Mesenchymal stem cell (in vitro differentiated cells and primary cell): ENCODE measurements around the gene ENO2.

Experiments used
- DNase-seq: peaks from one replicate; pipeline ENCODE4 v3.0.0-alpha.2; 2013
- H2AFZ ChIP-seq: one replicate; pipeline ENCODE4 v1.6.1; 2013; ENCODE audit warnings: low read depth, mild to moderate bottlenecking, control low read depth, inconsistent platforms, low read length, moderate library complexity
- H2AK5ac ChIP-seq: 2 replicates; pipeline ENCODE4 v1.6.1; 2013; ENCODE audit warnings: low read length, moderate library complexity, mild to moderate bottlenecking, inconsistent platforms; ENCODE audit not compliant: severe bottlenecking
- H2BK120ac ChIP-seq: one replicate; pipeline ENCODE4 v1.6.1; 2013; ENCODE audit warnings: low read depth, mild to moderate bottlenecking, inconsistent platforms, low read length, moderate library complexity
- H2BK12ac ChIP-seq, 2 experiments: one replicate each; pipeline ENCODE4 v1.6.1; 2013; ENCODE audit warnings: inconsistent platforms in 2 of 2, low read length in 2 of 2, mild to moderate bottlenecking in 2 of 2, moderate library complexity in 2 of 2, control low read depth in 1 of 2
- H2BK15ac ChIP-seq: one replicate; pipeline ENCODE4 v1.6.1; 2013; ENCODE audit warnings: mild to moderate bottlenecking, low read depth, inconsistent platforms; ENCODE audit not compliant: poor library complexity, severe bottlenecking
- H2BK5ac ChIP-seq: 2 replicates; pipeline ENCODE4 v1.6.1; 2013; ENCODE audit warnings: low read depth, mild to moderate bottlenecking, low read length, control low read depth, inconsistent platforms; ENCODE audit not compliant: poor library complexity, severe bottlenecking
- H3K14ac ChIP-seq, 2 experiments: one replicate each; pipeline ENCODE4 v1.6.1; 2013; ENCODE audit warnings: inconsistent platforms in 2 of 2, low read length in 2 of 2, control low read depth in 1 of 2, mild to moderate bottlenecking in 1 of 2, moderate library complexity in 1 of 2
- H3K18ac ChIP-seq, 2 experiments: one replicate each; pipeline ENCODE4 v1.6.1; 2013; ENCODE audit warnings: inconsistent platforms in 2 of 2, low read length in 2 of 2, control low read depth in 1 of 2, low read depth in 1 of 2, mild to moderate bottlenecking in 1 of 2
- H3K23ac ChIP-seq, 2 experiments: one replicate each; pipeline ENCODE4 v1.6.1; 2013; ENCODE audit warnings: inconsistent platforms in 2 of 2, low read length in 2 of 2, mild to moderate bottlenecking in 2 of 2, moderate library complexity in 2 of 2, control low read depth in 1 of 2
- H3K27ac ChIP-seq: 2 replicates; pipeline ENCODE4 v1.5.1; 2013; ENCODE audit warnings: mild to moderate bottlenecking, moderate library complexity, low read length, control low read depth, inconsistent platforms; ENCODE audit not compliant: poor library complexity, severe bottlenecking
- H3K27me3 ChIP-seq, 2 experiments: 2 replicates each; pipeline versions ENCODE4 v1.6.1 to v1.7.0; 2013; ENCODE audit warnings: low read length in 2 of 2, mild to moderate bottlenecking in 2 of 2, moderate library complexity in 2 of 2, control low read depth in 1 of 2, inconsistent platforms in 1 of 2; ENCODE audit not compliant: control insufficient read depth in 1 of 2, insufficient read depth in 1 of 2
- H3K36me3 ChIP-seq, 2 experiments: 2 replicates each; pipeline versions ENCODE4 v1.6.1 to v1.7.0; 2013; ENCODE audit warnings: low read length in 2 of 2, control low read depth in 1 of 2, inconsistent platforms in 1 of 2, low read depth in 1 of 2, mild to moderate bottlenecking in 1 of 2; ENCODE audit not compliant: insufficient read depth in 2 of 2, control insufficient read depth in 1 of 2
- H3K4ac ChIP-seq, 2 experiments: one replicate each; pipeline ENCODE4 v1.6.1; 2013; ENCODE audit warnings: inconsistent platforms in 2 of 2, low read length in 2 of 2, mild to moderate bottlenecking in 2 of 2, moderate library complexity in 2 of 2, control low read depth in 1 of 2, low read depth in 1 of 2
- H3K4me1 ChIP-seq: 2 replicates; pipeline ENCODE4 v1.6.1; 2013; ENCODE audit warnings: low read depth, low read length, control low read depth; ENCODE audit not compliant: control insufficient read depth, insufficient read depth
- H3K4me2 ChIP-seq: 2 replicates; pipeline ENCODE4 v1.6.1; 2013; ENCODE audit warnings: low read length, mild to moderate bottlenecking, inconsistent platforms; ENCODE audit not compliant: poor library complexity, severe bottlenecking
- H3K4me3 ChIP-seq, 2 experiments: 2 replicates each; pipeline versions ENCODE4 v1.5.1 to v1.7.0; 2013; ENCODE audit warnings: low read length in 2 of 2, mild to moderate bottlenecking in 2 of 2, control low read depth in 1 of 2, low read depth in 1 of 2; ENCODE audit not compliant: insufficient read depth in 1 of 2
- H3K79me1 ChIP-seq: replicated peaks from 2 replicates; pipeline ENCODE4 v1.6.1; 2013; ENCODE audit warnings: mild to moderate bottlenecking, control low read depth, low read length, inconsistent platforms; ENCODE audit not compliant: poor library complexity, severe bottlenecking
- H3K9ac ChIP-seq: 2 replicates; pipeline ENCODE4 v1.7.0; 2013; ENCODE audit warnings: mild to moderate bottlenecking, low read length, moderate library complexity
- H3K9me3 ChIP-seq: 2 replicates; pipeline ENCODE4 v1.7.0; 2013; ENCODE audit warnings: mild to moderate bottlenecking, low read length; ENCODE audit not compliant: control insufficient read depth
- H4K8ac ChIP-seq: one replicate; pipeline ENCODE4 v1.6.1; 2013; ENCODE audit warnings: inconsistent platforms, mild to moderate bottlenecking, low read length, moderate library complexity
- H4K91ac ChIP-seq: one replicate; pipeline ENCODE4 v1.6.1; 2013; ENCODE audit warnings: mild to moderate bottlenecking, low read length, inconsistent platforms
- WGBS: methylation state at CpG from one replicate; pipeline ENCODE4 v1.1.7; 2013; ENCODE audit warnings: mixed read lengths; 5-methylcytosine and 5-hydroxymethylcytosine counted together

ENO2 gene

GRCh38 chr12:6902448-6902847 is 11.9 kb upstream of the ENO2 start:
- WGBS: 90% methylated on average over 3 of the region's 4 CpGs
- no peak overlapping the region for H3K14ac ChIP-seq
- no peaks in the 10 kb centered on the region for H3K27me3 ChIP-seq

GRCh38 chr12:6903722-6904121 is 10.7 kb upstream of the ENO2 start:
- H3K27ac ChIP-seq: no peak overlapping the region
- no peak overlapping the region for H2BK5ac ChIP-seq
- H2BK12ac ChIP-seq: no peak overlapping the region
- H2BK15ac ChIP-seq: no peak overlapping the region
- H3K36me3 ChIP-seq: peaks cover 3 to 19% of the 10 kb centered on the region in 2 experiments
- DNase-seq: no peak
- H3K14ac ChIP-seq: no peak overlapping the region
- WGBS: 92% methylated on average over 1 of the region's 1 CpG
- no peak overlapping the region for H4K91ac ChIP-seq
- H3K4me2 ChIP-seq: no peak overlapping the region
- H3K27me3 ChIP-seq: no peaks in the 10 kb centered on the region
- H3K9me3 ChIP-seq: no peaks in the 10 kb centered on the region
- no peak overlapping the region for H4K8ac ChIP-seq
- no peak overlapping the region for H3K4me3 ChIP-seq
- H3K9ac ChIP-seq: no peak overlapping the region
- H2AK5ac ChIP-seq: no peak overlapping the region
- H3K4me1 ChIP-seq: peaks cover 7% of the 10 kb centered on the region
- no peak overlapping the region for H2AFZ ChIP-seq
- H3K23ac ChIP-seq: no peak overlapping the region
- no peak overlapping the region for H3K4ac ChIP-seq
- no peak overlapping the region for H2BK120ac ChIP-seq
- H3K79me1 ChIP-seq: no peaks in the 10 kb centered on the region
- no peak overlapping the region for H3K18ac ChIP-seq

More at GRCh38 chr12:6902448-6902847, 11.9 kb upstream of the ENO2 start:
- DNase-seq: no peak
- Histone ChIP-seq H2AK5ac (no peak overlapping the region), H3K36me3 (peaks cover 3 to 13% of the 10 kb centered on the region in 2 experiments), H3K18ac (no peak overlapping the region), H3K4me2 (no peak overlapping the region), H4K8ac (no peak overlapping the region), H2BK5ac (no peak overlapping the region), H3K4me1 (peaks cover 7% of the 10 kb centered on the region), H3K79me1 (no peaks in the 10 kb centered on the region), H4K91ac (no peak overlapping the region), H2BK12ac (no peak overlapping the region), H3K9me3 (no peaks in the 10 kb centered on the region), H3K23ac (no peak overlapping the region), H3K4me3 (no peak overlapping the region), H2BK120ac (no peak overlapping the region), H2BK15ac (no peak overlapping the region), H3K9ac (no peak overlapping the region), H2AFZ (no peak overlapping the region), H3K4ac (no peak overlapping the region), H3K27ac (no peak overlapping the region)

- Histone ChIP-seq H3K23ac (peak within 1 kb of the TSS in 1 of 2 experiments; percentile 9), H3K36me3 (peaks cover 3 to 19% of the 10 kb centered on the region in 2 experiments), H3K4me2 (peak within 1 kb of the TSS; percentile 54), H3K14ac (peak within 1 kb of the TSS in 1 of 2 experiments; percentile 94), H2AFZ (peak within 1 kb of the TSS; percentile 95), H3K9me3 (no peaks in the 10 kb centered on the region), H3K4me3 (peak within 1 kb of the TSS; percentile 79 to 91), H2BK15ac (no peak within 1 kb of the TSS), H2BK12ac (peak within 1 kb of the TSS in 1 of 2 experiments; percentile 67), H4K91ac (no peak within 1 kb of the TSS), H3K27ac (peak within 1 kb of the TSS; percentile 21), H3K18ac (peak within 1 kb of the TSS; percentile 37 to 94), H2BK5ac (no peak within 1 kb of the TSS), H3K79me1 (no peaks in the 10 kb centered on the region), H3K4ac (peak within 1 kb of the TSS in 1 of 2 experiments; percentile 5), H3K27me3 (no peaks in the 10 kb centered on the region), H4K8ac (peak within 1 kb of the TSS; percentile 75), H2AK5ac (peak within 1 kb of the TSS; percentile 9), H3K9ac (peak within 1 kb of the TSS; percentile 93), H3K4me1 (peaks cover 7% of the 10 kb centered on the region), H2BK120ac (no peak within 1 kb of the TSS)
- 7% methylated on average over 29 of the region's 34 CpGs for WGBS
- DNase-seq: peak; percentile 97
Measured at GRCh38 chr12:6904280-6905276, 9.8 kb upstream of the ENO2 start, which contains the start of gene LRRC23. TSS of gene LRRC23 (plus strand) at chr12:6904822. CDS start at chr12:6905634, 812 bp downstream.

- Histone ChIP-seq H3K79me1 (no peaks in the 10 kb centered on the region), H2BK12ac (peak overlapping the region in 1 of 2 experiments; percentile 45), H4K91ac (no peak overlapping the region), H2AFZ (peak overlapping the region; percentile 95), H3K27ac (no peak overlapping the region), H3K23ac (no peak overlapping the region), H3K36me3 (peaks cover 3 to 19% of the 10 kb centered on the region in 2 experiments), H3K18ac (peak overlapping the region in 1 of 2 experiments; percentile 94), H2BK15ac (no peak overlapping the region), H3K27me3 (no peaks in the 10 kb centered on the region), H3K14ac (no peak overlapping the region), H3K4me1 (peaks cover 7% of the 10 kb centered on the region), H3K9me3 (no peaks in the 10 kb centered on the region), H3K9ac (peak overlapping the region; percentile 93), H3K4me2 (peak overlapping the region; percentile 54), H4K8ac (no peak overlapping the region), H3K4ac (peak overlapping the region in 1 of 2 experiments; percentile 5), H2AK5ac (peak overlapping the region; percentile 9), H2BK5ac (no peak overlapping the region), H2BK120ac (no peak overlapping the region), H3K4me3 (peak overlapping the region in 1 of 2 experiments; percentile 91)
- no peak for DNase-seq
- WGBS: 68% methylated on average over 5 of the region's 5 CpGs
Measured at GRCh38 chr12:6905414-6906040, 8.9 kb upstream of the ENO2 start.
